ENCODE data around the gene ASCC3. TPM values are rescaled to one million over a fixed set of nuclear protein-coding genes. Genes with fewer than 3 reads are reported as not detected.

ASCC3 gene
- total RNA-seq, 6 experiments from 2014 or later: 96.1 to 101 (median 97.8) TPM

- Mint-ChIP-seq H3K27ac (no peak overlapping the region), H3K4me3 (no peak overlapping the region; the same call in 1 of the 2 replicates), H3K27me3 (ENCODE audit: insufficient read depth) (no peaks in the 10 kb centered on the region), H3K4me1 (ENCODE audit: low read depth) (peaks cover 7% of the 10 kb centered on the region), H3K36me3 (ENCODE audit: low read depth) (peaks cover 13% of the 10 kb centered on the region), H3K9me3 (no peaks in the 10 kb centered on the region)
- no peak for TF ChIP-seq CTCF (IDR thresholded peaks at IDR 0.05)
- no peak for DNase-seq
Observed at GRCh38 chr6:100712997-100713396, 168.1 kb downstream of the ASCC3 start.

GRCh38 chr6:100706491-100706890, 174.6 kb downstream of the ASCC3 start:
- peaks cover 6% of the 10 kb centered on the region for H3K9me3 Mint-ChIP-seq
- no peak overlapping the region for H3K27ac Mint-ChIP-seq

GRCh38 chr6:100704961-100705360, 176.2 kb downstream of the ASCC3 start:
- TF ChIP-seq CTCF (IDR thresholded peaks at IDR 0.05): no peak
- no peak for DNase-seq
- H3K36me3 Mint-ChIP-seq (ENCODE audit: low read depth): peaks cover 28% of the 10 kb centered on the region
- H3K27ac Mint-ChIP-seq: no peak overlapping the region
- H3K9me3 Mint-ChIP-seq: peaks cover 10% of the 10 kb centered on the region
- no peak overlapping the region for H3K4me3 Mint-ChIP-seq
- peaks cover 1% of the 10 kb centered on the region for H3K4me1 Mint-ChIP-seq (ENCODE audit: low read depth)
- H3K27me3 Mint-ChIP-seq (ENCODE audit: insufficient read depth): no peaks in the 10 kb centered on the region

More at GRCh38 chr6:100706491-100706890, 174.6 kb downstream of the ASCC3 start:
- no peaks in the 10 kb centered on the region for H3K27me3 Mint-ChIP-seq (ENCODE audit: insufficient read depth)
- H3K4me1 Mint-ChIP-seq (ENCODE audit: low read depth): peaks cover 7% of the 10 kb centered on the region
- H3K36me3 Mint-ChIP-seq (ENCODE audit: low read depth): peaks cover 16% of the 10 kb centered on the region
- no peak for DNase-seq
- TF ChIP-seq CTCF (IDR thresholded peaks at IDR 0.05): no peak
- no peak overlapping the region for H3K4me3 Mint-ChIP-seq

- Mint-ChIP-seq H3K4me1 (ENCODE audit: low read depth) (no peaks in the 10 kb centered on the region), H3K36me3 (ENCODE audit: low read depth) (peaks cover 38% of the 10 kb centered on the region), H3K27me3 (ENCODE audit: insufficient read depth) (no peaks in the 10 kb centered on the region; the same call in 1 of the 2 replicates), H3K4me3 (no peak overlapping the region), H3K27ac (no peak overlapping the region), H3K9me3 (peaks cover 17% of the 10 kb centered on the region)
- DNase-seq: no peak
- no peak for TF ChIP-seq CTCF (IDR thresholded peaks at IDR 0.05)
Observed at GRCh38 chr6:100701728-100702127, 179.4 kb downstream of the ASCC3 start.

- no peak overlapping the region for H3K4me3 Mint-ChIP-seq
- H3K9me3 Mint-ChIP-seq: peaks cover 17% of the 10 kb centered on the region
- no peak for TF ChIP-seq CTCF (IDR thresholded peaks at IDR 0.05)
- no peak overlapping the region for H3K27ac Mint-ChIP-seq
- peaks cover 34% of the 10 kb centered on the region for H3K36me3 Mint-ChIP-seq (ENCODE audit: low read depth)
- H3K4me1 Mint-ChIP-seq (ENCODE audit: low read depth): no peaks in the 10 kb centered on the region
- no peaks in the 10 kb centered on the region; the same call in 1 of the 2 replicates for H3K27me3 Mint-ChIP-seq (ENCODE audit: insufficient read depth)
- DNase-seq: no peak
Observed at GRCh38 chr6:100700009-100700408, 181.1 kb downstream of the ASCC3 start.

DNA sequence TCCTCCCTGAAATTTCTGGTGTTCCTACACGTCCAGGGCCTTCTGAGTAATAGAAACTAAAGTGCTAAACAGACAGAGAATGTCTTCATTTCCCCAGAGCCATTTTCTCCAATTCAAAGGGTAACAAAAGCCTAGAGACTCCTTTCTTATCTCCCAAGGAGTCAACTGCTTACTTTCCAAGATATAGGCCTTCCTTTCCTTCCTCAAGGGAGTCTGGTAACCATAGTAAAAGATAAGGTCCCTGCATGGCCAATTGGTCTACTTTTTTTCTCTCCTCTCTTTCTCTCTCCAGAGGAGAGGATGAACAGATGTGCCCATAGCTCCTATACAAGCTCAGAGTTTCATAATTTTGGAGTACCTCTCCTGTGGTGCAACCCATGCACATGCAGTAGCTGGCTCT, 185.7 kb downstream of the ASCC3 start:
- H3K27me3 Mint-ChIP-seq (ENCODE audit: insufficient read depth): no peaks in the 10 kb centered on the region; the same call in 1 of the 2 replicates
- H3K36me3 Mint-ChIP-seq (ENCODE audit: low read depth): peaks cover 13% of the 10 kb centered on the region
- no peak overlapping the region for H3K4me3 Mint-ChIP-seq
- no peak for DNase-seq
- no peak overlapping the region for H3K27ac Mint-ChIP-seq
- H3K9me3 Mint-ChIP-seq: peaks cover 7% of the 10 kb centered on the region
- H3K4me1 Mint-ChIP-seq (ENCODE audit: low read depth): no peaks in the 10 kb centered on the region
- no peak for TF ChIP-seq CTCF (IDR thresholded peaks at IDR 0.05)
